GM15510 (cell line): ENCODE measurements around the gene CACNA1F.

Source experiments
- POLR2A ChIP-seq: IDR thresholded peaks from 3 replicates; pipeline ENCODE4 v1.6.1; 2011; ENCODE audit warnings: borderline replicate concordance; ENCODE audit not compliant: insufficient read length; ENCODE audit errors: extremely low read depth

CACNA1F gene

DNA sequence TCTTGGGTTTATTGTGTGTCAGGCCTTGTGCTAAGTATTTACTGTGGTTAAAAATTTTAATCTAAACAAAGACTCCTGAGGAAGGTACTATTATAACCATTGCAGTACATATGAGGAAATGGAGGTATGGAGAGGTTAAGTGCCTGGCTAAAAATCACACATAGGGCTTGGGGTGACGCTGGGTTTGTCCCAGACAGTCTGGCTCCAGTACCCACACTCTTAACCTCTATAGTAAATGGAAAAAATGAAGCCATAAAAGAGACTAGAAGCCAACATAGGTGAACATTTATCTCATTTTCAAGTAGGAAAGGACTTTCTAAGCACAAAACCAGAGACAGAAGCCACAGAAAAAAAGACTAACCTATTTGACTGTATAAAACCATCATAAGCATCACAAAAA lies 29.5 kb upstream of the CACNA1F start:
- no peak for TF ChIP-seq POLR2A

DNA sequence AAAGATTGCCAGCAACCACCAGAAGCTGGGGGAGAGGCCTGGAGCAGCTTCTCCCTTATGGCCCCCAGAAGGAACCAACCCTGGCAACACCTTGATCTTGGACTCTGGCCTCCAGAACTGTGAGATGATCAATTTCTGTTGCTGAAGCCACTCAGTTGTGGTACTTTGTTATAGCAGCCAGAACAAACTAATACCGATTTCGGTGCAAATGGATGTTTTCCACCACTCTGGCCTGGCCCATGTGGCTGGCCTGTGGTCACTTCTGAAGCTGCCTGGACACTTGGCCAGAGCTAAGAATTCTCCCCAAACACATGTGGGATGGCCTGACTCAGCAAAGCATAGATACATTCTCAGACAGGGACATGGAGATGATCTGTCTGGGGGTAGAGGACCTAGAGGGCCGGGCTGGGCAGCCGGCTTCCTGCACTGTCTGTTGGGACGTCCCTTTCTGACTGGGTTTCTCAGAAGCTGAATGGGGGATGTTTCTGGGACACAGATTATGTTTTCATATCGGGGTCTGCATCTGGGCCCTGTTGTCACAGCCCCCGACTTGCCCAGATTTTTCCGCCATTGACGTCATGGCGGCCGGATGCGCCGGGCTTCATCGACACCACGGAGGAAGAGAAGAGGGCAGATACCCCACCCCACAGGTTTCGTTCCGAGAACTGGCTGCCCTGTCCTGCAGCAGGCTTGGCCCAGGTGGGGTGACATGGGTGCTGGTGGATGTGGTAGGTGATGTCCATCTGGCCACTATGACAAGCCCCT lies 27.3 kb upstream of the CACNA1F start:
- no peak for TF ChIP-seq POLR2A

DNA sequence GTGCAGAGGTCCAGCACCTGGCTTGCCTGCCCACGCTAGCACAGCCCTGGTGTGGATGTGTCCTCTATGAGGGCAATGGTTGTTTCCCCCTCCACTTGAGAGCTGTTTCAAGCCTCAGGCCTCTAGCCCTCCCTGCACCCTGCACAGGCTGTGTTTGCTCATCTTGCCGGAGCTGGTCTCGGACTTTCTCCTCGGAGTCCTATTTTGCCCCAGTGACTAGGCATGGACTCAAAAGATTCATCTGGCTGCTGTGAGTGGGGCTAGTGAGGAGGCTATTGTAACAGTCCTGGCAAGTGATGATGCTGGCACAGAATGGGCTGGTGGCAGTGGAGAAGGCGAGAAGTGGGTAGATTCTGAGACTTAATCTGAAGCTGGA lies 25.6 kb upstream of the CACNA1F start:
- no peak for TF ChIP-seq POLR2A

DNA sequence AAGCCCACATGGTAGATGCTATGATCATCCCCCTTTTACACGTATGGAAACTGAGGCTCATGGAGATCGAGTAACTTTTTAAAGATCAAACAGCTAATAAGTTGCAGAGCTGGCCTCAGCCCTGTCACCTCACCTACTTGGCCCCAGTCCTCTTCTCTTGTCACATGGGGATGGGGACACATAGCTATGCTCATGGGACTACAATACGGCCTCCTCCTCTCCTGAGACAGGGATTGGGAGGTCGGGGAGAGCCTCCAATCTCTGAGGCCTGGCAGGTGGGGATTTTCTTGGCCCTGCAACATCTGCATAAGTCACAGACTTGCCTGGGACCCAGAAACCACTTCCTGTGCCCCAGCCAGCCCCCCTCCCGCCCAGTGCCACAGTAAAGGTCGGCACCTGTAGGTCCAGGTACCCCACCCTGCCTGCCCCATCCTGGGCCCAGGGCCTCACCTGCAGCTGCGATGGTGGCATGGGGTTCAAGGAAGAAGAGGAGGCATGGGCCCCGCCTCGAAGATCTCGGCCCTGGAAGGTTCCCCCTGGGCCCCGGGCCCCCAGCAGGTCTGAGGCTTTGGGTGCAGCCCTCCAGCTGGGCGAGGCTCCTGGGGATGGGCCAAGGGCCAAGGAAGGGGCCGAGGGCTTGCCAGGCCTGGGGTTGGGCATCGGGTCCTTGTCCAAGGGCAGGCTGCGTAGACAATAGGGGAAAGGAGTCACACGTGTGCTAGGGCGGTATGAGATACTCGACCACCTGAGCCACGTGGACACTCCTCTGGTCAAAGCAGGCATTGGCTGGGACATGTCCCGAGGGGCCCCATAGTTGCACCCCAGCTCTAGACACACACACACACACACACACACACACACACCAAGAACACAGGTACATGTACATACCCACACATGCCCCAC lies 25.0 kb upstream of the CACNA1F start:
- no peak for TF ChIP-seq POLR2A

DNA sequence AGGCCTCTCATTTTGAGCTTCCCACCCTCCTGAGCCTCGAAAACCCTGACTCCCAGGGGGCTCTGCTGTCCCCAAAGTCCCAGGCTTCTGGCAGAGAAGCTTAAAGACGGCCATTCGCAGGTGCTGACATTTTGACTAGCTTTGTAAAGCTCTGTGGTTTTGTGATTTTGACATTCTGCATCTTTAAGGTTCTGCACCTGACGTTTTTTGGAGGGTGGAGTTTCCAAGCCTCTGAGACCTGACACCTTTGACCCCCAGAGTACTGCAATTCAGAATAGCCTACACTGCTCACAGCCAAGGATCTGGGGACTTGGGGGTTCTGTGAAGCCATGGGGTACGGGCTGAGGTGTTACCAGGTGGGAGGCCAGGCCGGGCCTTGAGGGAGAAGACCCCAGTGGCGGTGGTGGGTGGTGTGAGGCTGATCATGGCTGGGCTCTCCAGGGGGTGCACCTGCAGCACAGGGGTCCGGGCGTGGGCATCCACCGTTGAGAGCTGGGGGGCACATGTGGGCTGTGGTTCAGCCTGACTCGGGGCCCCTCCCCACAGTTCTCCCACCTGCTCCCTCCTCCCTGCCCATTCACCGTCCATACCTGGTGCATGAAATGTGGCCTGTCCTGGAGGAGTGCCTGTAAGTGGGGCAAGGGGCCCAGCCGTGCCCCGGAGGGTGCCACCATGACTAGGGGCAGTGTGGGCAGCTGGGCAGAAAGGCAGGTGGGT lies 24.1 kb upstream of the CACNA1F start:
- no peak for TF ChIP-seq POLR2A

DNA sequence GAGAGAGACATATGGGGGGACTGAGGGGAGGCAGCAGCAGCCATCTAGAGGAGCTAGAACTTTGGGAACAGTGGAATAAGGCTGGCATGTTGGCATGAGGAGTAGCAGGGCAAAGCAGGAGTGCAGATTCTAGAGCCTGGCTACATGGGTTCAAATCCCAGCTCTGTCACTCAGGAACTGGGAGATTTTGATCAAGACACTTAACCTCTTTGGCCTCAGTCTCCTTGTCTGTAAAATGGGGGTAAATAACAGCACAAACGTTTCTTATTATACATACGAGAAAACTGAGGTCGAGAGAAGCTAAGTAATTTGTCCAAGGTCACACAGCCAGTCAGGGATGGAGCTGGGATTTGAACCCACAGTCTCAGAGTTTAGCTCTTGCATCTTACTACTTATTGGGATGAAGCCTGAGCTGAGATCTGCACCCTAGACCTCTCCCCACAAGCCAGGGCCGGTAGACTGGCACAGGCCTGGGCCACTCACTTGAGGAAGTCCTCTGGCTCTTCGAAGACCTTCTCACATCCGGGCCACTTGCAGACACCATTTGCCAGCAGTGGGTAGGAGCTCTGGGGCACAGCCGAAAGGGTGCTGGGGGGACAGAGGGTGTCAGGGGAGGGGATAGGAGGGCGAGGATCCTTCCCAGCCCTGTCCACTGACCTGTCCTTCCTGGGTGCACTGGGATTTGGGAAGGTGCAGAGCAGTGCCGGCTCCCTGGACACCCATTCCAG lies 23.3 kb upstream of the CACNA1F start:
- TF ChIP-seq POLR2A: no peak

DNA sequence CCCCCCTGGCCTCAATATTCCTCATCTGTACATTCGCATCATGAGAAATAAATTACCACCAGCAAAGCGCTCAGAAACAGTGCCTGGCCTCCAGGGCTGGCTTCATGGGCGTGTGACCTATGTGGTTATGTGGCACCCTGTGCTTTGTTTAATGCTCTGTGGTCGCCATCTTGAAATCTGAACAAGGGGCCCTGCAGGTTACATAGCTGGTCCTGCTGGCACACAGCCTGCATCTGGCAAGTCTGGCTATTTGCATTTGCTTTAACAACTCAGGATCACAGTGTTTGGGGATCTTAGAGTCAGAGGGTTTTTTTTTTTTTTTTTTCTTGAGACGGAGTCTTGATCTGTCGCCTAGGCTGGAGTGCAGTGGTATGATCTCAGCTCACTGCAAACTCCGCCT lies 21.5 kb upstream of the CACNA1F start:
- TF ChIP-seq POLR2A: no peak

DNA sequence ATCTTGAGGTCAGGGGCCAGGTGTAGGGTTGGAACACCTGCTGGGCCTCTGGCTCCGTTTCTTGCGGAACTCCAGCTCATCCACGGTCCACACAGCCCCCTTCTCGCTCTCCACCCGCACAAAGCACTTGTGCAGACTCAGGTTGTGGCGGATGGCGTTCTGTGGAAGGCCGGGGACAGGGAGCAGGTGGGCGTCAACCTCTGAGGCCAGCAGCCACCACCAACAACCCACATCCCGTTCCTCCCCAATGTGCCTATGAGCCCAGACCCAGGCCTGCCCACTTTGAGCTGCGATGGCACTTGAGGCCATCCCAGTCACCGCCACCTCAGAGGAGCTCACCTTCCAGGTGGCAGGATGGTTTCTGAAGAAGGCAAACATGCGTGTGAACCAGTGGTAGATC lies 18.2 kb upstream of the CACNA1F start:
- no peak for TF ChIP-seq POLR2A

DNA sequence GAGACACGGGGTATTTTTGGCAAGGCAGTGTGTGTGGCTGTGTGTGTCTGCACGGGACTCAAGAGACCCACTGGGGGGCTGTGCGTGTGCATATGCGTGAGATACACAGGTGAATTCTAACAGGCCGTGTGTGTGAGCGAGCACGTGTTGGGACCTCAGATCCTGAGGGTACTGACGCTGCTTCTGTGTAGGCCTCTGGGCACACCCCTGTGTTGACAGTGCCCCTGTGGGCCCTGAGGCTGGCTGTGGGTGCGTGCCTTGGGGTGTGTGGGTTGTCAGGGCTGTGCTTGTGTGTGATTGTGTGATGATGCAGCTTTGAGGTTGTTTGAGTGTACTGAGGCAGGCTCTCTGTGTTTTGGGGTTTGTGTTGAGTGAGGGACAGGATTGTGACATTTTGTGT lies 17.4 kb upstream of the CACNA1F start:
- TF ChIP-seq POLR2A: no peak

DNA sequence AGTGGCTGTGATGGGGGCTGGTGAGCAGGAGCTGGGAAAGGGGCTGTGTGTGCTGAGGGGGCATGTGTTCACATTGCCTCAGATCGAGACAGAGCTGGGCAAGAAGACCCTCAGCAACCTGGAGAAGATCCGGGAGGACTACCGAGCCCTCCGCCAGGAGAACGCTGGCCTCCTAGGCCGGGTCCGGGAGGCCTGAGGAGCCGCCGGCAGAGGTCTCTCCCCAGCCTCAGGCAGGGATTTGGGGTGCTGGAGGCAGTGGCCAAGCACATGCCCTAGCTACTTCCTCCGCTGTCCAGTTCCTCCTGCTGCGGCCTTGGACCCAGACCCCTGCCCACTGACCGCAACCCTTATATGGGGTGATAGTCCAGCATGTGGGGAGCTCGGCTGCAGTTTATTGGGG lies 16.9 kb upstream of the CACNA1F start:
- no peak for TF ChIP-seq POLR2A

DNA sequence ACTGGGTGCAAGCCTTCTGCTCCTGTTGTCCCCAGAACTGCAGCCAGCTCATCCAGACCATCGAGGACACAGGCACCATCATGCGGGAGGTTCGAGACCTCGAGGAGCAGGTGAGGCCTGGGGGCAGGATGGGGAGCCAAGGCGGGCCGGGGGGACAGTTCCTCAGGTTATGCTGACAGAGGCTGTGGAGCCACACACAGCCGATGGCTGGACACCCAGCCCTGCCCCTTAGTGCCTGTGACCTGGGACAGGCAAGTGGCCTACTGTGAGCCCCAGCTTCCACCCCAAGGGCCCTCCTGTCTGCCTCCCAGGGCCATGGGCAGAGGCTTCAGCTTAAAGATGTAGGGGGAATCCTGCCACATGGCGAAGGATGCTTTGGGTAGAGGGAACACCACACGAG lies 16.5 kb upstream of the CACNA1F start:
- TF ChIP-seq POLR2A: no peak

DNA sequence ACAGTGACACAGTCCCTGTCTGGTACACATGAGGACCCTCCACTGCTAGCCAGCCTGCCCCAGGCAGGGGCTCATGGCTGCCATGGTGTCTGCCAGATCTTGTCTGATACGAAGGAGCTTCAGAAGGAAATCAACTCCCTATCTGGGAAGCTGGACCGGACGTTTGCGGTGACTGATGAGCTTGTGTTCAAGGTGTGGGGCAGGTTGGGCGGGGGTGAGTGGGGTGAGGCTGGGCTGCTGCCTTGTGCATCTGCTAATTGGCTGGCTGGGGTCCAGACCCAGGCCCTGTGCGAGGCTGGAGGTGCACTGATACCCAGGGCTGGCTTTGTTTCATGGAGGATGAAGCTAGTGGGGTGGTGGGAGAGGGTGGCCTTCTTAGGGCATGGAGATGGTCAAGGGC lies 15.9 kb upstream of the CACNA1F start:
- no peak for TF ChIP-seq POLR2A

DNA sequence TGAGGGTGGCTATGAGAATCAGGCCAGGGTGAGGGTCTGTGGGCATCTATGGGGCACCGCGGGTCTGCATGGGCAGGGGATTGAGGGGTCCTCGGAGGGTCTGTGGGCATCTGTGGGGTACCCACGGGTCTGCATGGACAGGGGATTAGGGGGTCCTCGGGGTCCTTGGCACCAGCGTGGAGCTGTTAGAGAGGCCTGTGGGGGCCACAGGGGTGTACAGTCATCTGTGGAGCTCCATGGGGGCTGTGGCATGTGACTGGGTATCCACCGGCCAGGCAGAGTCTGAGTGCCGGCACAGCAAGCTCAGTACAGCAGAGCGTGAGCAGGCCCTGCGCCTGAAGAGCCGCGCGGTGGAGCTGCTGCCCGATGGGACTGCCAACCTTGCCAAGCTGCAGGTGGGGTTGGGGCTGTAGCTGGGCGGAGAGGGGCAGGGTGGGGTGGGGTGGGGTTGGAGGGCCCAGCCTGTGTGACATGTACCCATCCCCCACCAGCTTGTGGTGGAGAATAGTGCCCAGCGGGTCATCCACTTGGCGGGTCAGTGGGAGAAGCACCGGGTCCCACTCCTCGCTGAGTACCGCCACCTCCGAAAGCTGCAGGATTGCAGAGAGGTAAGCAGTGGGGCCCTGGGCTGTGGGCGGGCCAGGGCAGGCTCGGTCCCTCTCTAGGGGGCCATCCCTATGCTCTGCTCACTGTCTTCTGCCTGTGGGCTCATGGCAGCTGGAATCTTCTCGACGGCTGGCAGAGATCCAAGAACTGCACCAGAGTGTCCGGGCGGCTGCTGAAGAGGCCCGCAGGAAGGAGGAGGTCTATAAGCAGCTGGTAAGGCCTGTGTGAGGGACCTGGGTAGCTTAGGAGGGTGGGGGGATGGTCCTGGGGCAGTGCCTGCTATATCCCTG lies 15.0 kb upstream of the CACNA1F start:
- no peak for TF ChIP-seq POLR2A

DNA sequence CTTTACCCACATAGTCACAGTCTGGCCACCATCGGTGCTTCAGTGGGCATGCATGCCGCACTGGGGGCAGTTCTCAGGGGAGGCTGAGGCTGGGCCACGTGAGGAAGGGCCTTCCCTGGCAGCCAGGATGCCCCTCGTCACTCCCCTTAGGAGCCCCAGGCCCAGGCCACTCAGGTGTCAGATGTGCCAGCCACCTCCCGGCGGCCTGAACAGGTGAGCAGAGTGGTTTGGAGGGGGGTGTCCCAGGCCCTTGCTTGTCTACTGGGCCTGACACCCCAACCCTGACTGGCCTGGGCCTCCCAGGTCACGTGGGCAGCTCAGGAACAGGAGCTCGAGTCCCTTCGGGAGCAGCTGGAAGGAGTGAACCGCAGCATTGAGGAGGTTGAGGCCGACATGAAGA lies 14.2 kb upstream of the CACNA1F start:
- no peak for TF ChIP-seq POLR2A

DNA sequence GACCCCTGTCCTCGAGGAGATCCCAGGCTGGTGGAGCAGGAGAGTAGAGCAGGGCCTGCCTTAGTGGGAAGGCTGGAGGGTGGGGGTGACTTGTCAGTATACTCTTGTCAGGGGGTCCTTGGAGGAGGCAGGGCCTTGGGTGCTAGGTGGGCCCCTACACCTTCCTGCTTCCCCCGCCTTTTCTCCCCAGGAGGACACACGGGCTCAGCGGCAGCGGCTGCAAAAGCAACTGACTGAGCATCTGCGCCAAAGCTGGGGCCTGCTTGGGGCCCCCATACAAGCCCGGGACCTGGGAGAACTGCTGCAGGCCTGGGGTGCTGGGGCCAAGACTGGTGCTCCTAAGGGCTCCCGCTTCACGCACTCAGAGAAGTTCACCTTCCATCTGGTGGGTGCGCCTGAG lies 13.4 kb upstream of the CACNA1F start:
- TF ChIP-seq POLR2A: no peak

DNA sequence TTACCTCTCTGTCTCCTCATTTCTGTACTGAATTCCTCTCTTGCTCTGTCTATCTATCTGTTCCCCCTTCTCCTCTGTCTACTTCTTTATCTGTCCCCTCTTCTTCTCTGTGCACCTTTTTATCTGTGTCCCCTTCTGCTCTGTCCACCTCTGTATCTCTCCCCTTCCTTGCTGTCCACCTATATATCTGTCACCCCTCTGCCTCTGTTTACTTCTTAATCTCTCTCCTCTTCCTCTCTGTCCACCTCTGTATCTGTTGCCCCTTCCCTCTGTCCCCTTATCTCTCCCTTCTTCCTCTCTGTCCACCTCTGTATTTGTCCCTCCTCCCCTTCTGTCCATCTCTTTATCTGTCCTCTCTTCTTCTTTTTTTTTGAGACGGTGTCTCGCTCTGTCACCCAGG lies 11.1 kb upstream of the CACNA1F start:
- TF ChIP-seq POLR2A: no peak
